Ishikawa (cell line): Measurements from ENCODE around the gene TNFRSF1A.

Source experiments
- CREB1 ChIP-seq: IDR thresholded peaks from 2 replicates; pipeline ENCODE4 v1.6.1; 2012; ENCODE audit warnings: low read depth
- EP300 ChIP-seq: IDR thresholded peaks from 2 replicates; pipeline ENCODE4 v1.6.1; 2012; ENCODE audit warnings: borderline replicate concordance
- REST ChIP-seq: IDR thresholded peaks from 2 replicates; pipeline ENCODE4 v1.6.1; 2012; ENCODE audit warnings: low read depth, mild to moderate bottlenecking
- TAF1 ChIP-seq: IDR thresholded peaks from 2 replicates; pipeline ENCODE4 v1.6.1; 2012; ENCODE audit warnings: low read depth, mild to moderate bottlenecking

- TF ChIP-seq EP300 (no peak), TAF1 (no peak), REST (no peak), CREB1 (no peak)
These were observed 22.4 kb downstream of the TNFRSF1A start for GRCh38 chr12:6319446-6319845.
